HepG2 (cell line): Measurements from ENCODE around the gene APEX1. TPM values are rescaled to one million over a fixed set of nuclear protein-coding genes. Genes with fewer than 3 reads are reported as not detected.

Experiments
- DPF2 ChIP-seq: sonication (generic); formaldehyde crosslinking; IDR thresholded peaks from 2 replicates; pipeline ENCODE4 v1.4.0; 2020; ENCODE audit warnings: mild to moderate bottlenecking, low read depth, missing genetic modification reagents, borderline replicate concordance
- GMEB1 ChIP-seq: sonication (generic); formaldehyde crosslinking; IDR thresholded peaks from 2 replicates; pipeline ENCODE4 v1.5.1; 2020; ENCODE audit warnings: missing genetic modification reagents, mild to moderate bottlenecking, borderline replicate concordance
- KAT7 ChIP-seq: IDR thresholded peaks from 2 replicates; pipeline ENCODE4 v1.6.1; 2018; ENCODE audit warnings: borderline replicate concordance, missing compliant biosample characterization
- KDM5A ChIP-seq: fragments of 200-600 bp; sonication (generic); IDR thresholded peaks from 2 replicates; pipeline ENCODE4 v1.7.0; 2018; ENCODE audit warnings: antibody characterized with exemption, mild to moderate bottlenecking, low read length, borderline replicate concordance
- MYNN ChIP-seq: sonication (generic); formaldehyde crosslinking; IDR thresholded peaks from 2 replicates; pipeline ENCODE4 v1.4.0; 2020; ENCODE audit warnings: mild to moderate bottlenecking, low read depth, missing genetic modification reagents
- PCBP1 ChIP-seq: fragments of 200-400 bp; formaldehyde crosslinking; IDR thresholded peaks from 2 replicates; pipeline ENCODE4 v1.6.1; 2017; ENCODE audit warnings: mild to moderate bottlenecking, low read depth, low read length, borderline replicate concordance
- PTBP1 ChIP-seq: fragments of 200-400 bp; formaldehyde crosslinking; IDR thresholded peaks from 2 replicates; pipeline ENCODE4 v1.6.1; 2018; ENCODE audit warnings: low read length, low read depth; ENCODE audit not compliant: poor library complexity, severe bottlenecking
- SETDB1 ChIP-seq: sonication (generic); formaldehyde crosslinking; IDR thresholded peaks from 2 replicates; pipeline ENCODE4 v1.5.1; 2020; ENCODE audit warnings: missing genetic modification reagents, mild to moderate bottlenecking, borderline replicate concordance
- SMAD3 ChIP-seq: sonication (generic); formaldehyde crosslinking; IDR thresholded peaks from 2 replicates; pipeline ENCODE4 v1.4.0; 2020; ENCODE audit warnings: missing genetic modification reagents
- ZBTB25 ChIP-seq: IDR thresholded peaks from 2 replicates; pipeline ENCODE4 v1.6.1; 2018; ENCODE audit warnings: missing genetic modification reagents
- ZNF207 ChIP-seq: fragments of 450-650 bp; IDR thresholded peaks from 2 replicates; pipeline ENCODE4 v1.6.1; 2016; ENCODE audit warnings: antibody characterized with exemption, borderline replicate concordance
- ZNF296 ChIP-seq: sonication (generic); formaldehyde crosslinking; conservative IDR thresholded peaks from 2 replicates; pipeline ENCODE4 v1.5.0; 2020; ENCODE audit warnings: mild to moderate bottlenecking, missing genetic modification reagents
- ZNF513 ChIP-seq: sonication (generic); formaldehyde crosslinking; conservative IDR thresholded peaks from 2 replicates; pipeline ENCODE4 v1.5.0; 2020; ENCODE audit warnings: missing genetic modification reagents
- ZNF543 ChIP-seq: sonication (generic); formaldehyde crosslinking; IDR thresholded peaks from 2 replicates; pipeline ENCODE4 v1.4.0; 2020; ENCODE audit warnings: mild to moderate bottlenecking, missing genetic modification reagents
- ZNF75D ChIP-seq: sonication (generic); formaldehyde crosslinking; IDR thresholded peaks from 2 replicates; pipeline ENCODE4 v1.8.1; 2023; ENCODE audit warnings: missing genetic modification reagents, mild to moderate bottlenecking, borderline replicate concordance
- polyA plus RNA-seq, 8 experiments: library from polyadenylated mRNA; depleted of rRNA in 3 of 8; stranded (reverse) in 7 of 8; unstranded in 1 of 8; fragments of >200 nt; fragmentation: Illumina TruSeq in 4 of 8; extraction: Trizol in 4 of 8; gene quantifications; 2 replicates each; pipeline versions ENCODE4 v1.2.1 to v1.2.3, GENCODE V29; 2011 to 2016; ENCODE audit warnings: low read depth in 4 of 8, missing spikeins in 1 of 8, mixed read lengths in 1 of 8; ENCODE audit not compliant: insufficient read depth in 1 of 8
- total RNA-seq, 5 experiments: library from RNA; depleted of rRNA; stranded (reverse); fragments of >200 nt; fragmentation: Illumina TruSeq; extraction: Trizol; gene quantifications; 2 replicates each; pipeline ENCODE4 v1.2.3, GENCODE V29; 2016; ENCODE audit warnings: low read depth in 1 of 5
- TF ChIP-seq, protein P1 (sequence below): sonication (generic); formaldehyde crosslinking; IDR thresholded peaks from 2 replicates; pipeline ENCODE4 v1.5.1; 2020; ENCODE audit warnings: mild to moderate bottlenecking, missing genetic modification reagents, moderate library complexity
- TF ChIP-seq, protein P2 (sequence below): sonication (generic); formaldehyde crosslinking; IDR thresholded peaks from 2 replicates; pipeline ENCODE4 v1.4.0; 2020; ENCODE audit warnings: missing genetic modification reagents, borderline replicate concordance

APEX1 gene
- total and polyA plus RNA-seq, 2 of the 13 experiments (the other 11 are each of a cell fraction or from before 2014, with no cell fraction given): 171 to 405 TPM

- TF ChIP-seq ZNF513 (CRISPR knock-in tag) (no peak), GMEB1 (peak; percentile 3; the same call in 1 of the 2 replicates), ZNF75D (CRISPR knock-in tag) (no peak), SMAD3 (CRISPR knock-in tag) (peak; percentile 85; the same call in 1 of the 2 replicates), PTBP1 (peak; percentile 59), PCBP1 (0 out of 2 replicates have a peak, but pooled peaks have one; percentile 46), ZNF207 (no peak), DPF2 (CRISPR knock-in tag) (no peak), SETDB1 (no peak), KAT7 (peak; percentile 70; the same call in 1 of the 2 replicates), KDM5A (0 out of 2 replicates have a peak, but pooled peaks have one; percentile 44), MYNN (no peak), ZNF296 (CRISPR knock-in tag) (peak; percentile 81; the same call in 1 of the 2 replicates), ZNF543 (CRISPR knock-in tag) (0 out of 2 replicates have a peak, but pooled peaks have one; percentile 33), ZBTB25 (0 out of 2 replicates have a peak, but pooled peaks have one; percentile 18)
- TF ChIP-seq, protein P1, sequence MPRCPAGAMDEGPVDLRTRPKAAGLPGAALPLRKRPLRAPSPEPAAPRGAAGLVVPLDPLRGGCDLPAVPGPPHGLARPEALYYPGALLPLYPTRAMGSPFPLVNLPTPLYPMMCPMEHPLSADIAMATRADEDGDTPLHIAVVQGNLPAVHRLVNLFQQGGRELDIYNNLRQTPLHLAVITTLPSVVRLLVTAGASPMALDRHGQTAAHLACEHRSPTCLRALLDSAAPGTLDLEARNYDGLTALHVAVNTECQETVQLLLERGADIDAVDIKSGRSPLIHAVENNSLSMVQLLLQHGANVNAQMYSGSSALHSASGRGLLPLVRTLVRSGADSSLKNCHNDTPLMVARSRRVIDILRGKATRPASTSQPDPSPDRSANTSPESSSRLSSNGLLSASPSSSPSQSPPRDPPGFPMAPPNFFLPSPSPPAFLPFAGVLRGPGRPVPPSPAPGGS (CRISPR knock-in tag): no peak; the same call in 1 of the 2 replicates
- TF ChIP-seq, protein P2, sequence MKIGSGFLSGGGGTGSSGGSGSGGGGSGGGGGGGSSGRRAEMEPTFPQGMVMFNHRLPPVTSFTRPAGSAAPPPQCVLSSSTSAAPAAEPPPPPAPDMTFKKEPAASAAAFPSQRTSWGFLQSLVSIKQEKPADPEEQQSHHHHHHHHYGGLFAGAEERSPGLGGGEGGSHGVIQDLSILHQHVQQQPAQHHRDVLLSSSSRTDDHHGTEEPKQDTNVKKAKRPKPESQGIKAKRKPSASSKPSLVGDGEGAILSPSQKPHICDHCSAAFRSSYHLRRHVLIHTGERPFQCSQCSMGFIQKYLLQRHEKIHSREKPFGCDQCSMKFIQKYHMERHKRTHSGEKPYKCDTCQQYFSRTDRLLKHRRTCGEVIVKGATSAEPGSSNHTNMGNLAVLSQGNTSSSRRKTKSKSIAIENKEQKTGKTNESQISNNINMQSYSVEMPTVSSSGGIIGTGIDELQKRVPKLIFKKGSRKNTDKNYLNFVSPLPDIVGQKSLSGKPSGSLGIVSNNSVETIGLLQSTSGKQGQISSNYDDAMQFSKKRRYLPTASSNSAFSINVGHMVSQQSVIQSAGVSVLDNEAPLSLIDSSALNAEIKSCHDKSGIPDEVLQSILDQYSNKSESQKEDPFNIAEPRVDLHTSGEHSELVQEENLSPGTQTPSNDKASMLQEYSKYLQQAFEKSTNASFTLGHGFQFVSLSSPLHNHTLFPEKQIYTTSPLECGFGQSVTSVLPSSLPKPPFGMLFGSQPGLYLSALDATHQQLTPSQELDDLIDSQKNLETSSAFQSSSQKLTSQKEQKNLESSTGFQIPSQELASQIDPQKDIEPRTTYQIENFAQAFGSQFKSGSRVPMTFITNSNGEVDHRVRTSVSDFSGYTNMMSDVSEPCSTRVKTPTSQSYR: 0 out of 2 replicates have a peak, but pooled peaks have one; percentile 29
These were observed 41.9 kb upstream of the APEX1 start, which contains the start of gene TEP1 (continued) for GRCh38 chr14:20412876-20413743.
